Colonic mucosa (tissue), 4 donors: Measurements from ENCODE around the gene TAGLN2. TPM values are rescaled to one million over a fixed set of nuclear protein-coding genes. Genes with fewer than 3 reads are reported as not detected.

Experiments used
- DNase-seq: peaks from one replicate; pipeline ENCODE4 v3.0.0-alpha.2; 2020
- H3K27ac ChIP-seq: fragments of 200-600 bp; one replicate; pipeline ENCODE4 v1.8.0; 2021
- H3K27me3 ChIP-seq: fragments of 200-600 bp; one replicate; pipeline ENCODE4 v1.8.0; 2021
- H3K36me3 ChIP-seq: fragments of 200-600 bp; one replicate; pipeline ENCODE4 v1.8.0; 2021
- H3K4me1 ChIP-seq: fragments of 200-600 bp; one replicate; pipeline ENCODE4 v1.8.0; 2021; ENCODE audit warnings: mild to moderate bottlenecking
- H3K4me3 ChIP-seq: fragments of 200-600 bp; one replicate; pipeline ENCODE4 v1.8.0; 2021
- H3K9ac ChIP-seq, 2 donors: one replicate each; pipeline ENCODE4 v1.7.0; 2013; ENCODE audit warnings: control low read depth in 2 of 2, low read depth in 2 of 2, low read length in 2 of 2
- H3K9me3 ChIP-seq: fragments of 200-600 bp; one replicate; pipeline ENCODE4 v1.8.0; 2021
- intact Hi-C: fragments of 100-400 bp; cut with DNase I; formaldehyde crosslinking; loops from one replicate; pipeline ENCODE4 v1.14.1; 2022
- total RNA-seq, 2 donors: library from RNA; stranded (reverse); fragmentation: NEBNext Ultra II Directional in 1 of 2; extraction: Animal tissue kit (Norgen Biotek cat#: 25700) in 1 of 2; gene quantifications; one replicate each; pipeline ENCODE4 v1.2.1, GENCODE V29; 2021
- TF ChIP-seq, protein P1 (sequence below): fragments of 200-600 bp; IDR thresholded peaks from one replicate; pipeline ENCODE4 v1.8.0; 2022; ENCODE audit warnings: antibody characterized with exemption, mild to moderate bottlenecking
- donor health status: healthy.
- donor health status: DM: no; HTN: no; CAD: no.
- donor health status: DM: no; HTN: no; CAD: no.

Gene TAGLN2
- total RNA-seq, 2 donors from 2014 or later, result 354 to 515 TPM

DNA sequence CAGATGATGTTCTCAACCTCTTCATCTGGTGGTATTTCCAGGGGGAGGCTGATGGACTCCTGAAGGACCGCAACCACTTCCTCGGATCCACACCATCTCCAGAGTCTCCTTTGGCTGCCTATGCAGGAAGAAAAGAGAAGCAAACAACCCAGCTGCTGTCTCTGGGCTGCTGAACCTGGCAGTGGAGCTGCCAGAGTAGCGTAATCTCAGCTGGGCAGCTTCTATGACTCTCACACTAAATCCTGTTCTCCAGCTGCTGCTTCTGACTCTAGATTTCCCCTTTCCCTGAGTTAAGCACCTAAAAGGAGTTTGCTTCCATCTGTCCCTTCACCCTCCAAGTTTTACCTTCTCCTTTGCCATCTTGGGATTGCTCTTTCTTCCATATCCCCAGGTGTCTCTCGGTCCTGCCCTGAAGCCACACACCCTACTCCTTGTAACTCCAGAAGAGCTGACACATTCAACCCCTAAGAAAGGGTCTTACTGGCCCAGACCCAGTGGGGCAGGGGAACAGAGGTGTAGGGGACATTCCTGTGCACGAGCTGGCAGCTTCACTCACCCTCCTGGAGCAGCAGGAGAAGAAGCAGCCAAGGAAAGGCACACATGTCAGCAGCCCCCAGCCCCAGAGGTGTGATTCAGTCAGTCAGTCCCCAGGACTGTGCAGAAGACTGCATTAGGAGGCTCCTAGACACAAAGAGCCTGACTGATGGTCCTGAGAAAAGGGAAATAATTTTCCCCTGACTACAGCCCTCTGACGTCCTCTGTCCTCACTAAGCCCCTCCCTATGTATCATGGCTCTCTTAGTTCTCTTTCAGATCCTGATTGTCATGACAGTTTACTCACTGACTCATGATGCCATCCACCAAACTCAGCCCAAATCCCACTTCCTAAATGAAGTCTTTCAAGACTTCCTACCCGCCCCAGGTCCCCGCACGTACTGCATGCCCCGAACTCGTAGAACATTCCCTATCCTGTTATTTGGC, 28.5 kb upstream of the TAGLN2 start, which contains the start of gene SLAMF9:
Gene SLAMF9 (minus strand): TSS at position 702 of the 980 bp plus-strand sequence. CDS start 100 bp downstream, at position 602.
- intact Hi-C loops, result no loop called here
- DNase-seq, result no peak
- no peaks in the 10 kb centered on the region for H3K36me3 ChIP-seq

DNA sequence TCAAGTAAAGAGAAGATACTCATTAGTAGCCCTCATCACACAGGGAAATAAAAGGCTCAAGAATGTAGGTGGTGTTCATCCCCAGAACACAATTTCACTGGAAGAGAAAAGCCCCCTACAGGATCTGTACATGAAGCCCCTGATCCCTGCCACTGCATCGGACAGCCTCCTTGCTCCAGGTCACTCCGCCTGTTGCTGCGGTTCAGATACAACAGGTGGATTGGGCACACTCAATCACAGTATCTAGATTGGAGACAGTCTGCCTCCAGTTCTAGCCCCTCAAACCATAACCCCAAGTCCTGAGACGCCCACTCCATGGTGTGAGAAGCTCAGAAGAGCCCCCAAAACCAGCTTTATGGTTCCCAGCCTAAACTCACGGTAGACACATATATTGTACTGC, 27.6 kb upstream of the TAGLN2 start:
- no peak for DNase-seq
- no peak overlapping the region for H3K9ac ChIP-seq
- no peaks in the 10 kb centered on the region for H3K9me3 ChIP-seq
- no peak overlapping the region for H3K27ac ChIP-seq
- intact Hi-C loops, result no loop called here
- H3K4me3 ChIP-seq, result no peak overlapping the region
- H3K27me3 ChIP-seq, result no peaks in the 10 kb centered on the region
- TF ChIP-seq, protein P1, sequence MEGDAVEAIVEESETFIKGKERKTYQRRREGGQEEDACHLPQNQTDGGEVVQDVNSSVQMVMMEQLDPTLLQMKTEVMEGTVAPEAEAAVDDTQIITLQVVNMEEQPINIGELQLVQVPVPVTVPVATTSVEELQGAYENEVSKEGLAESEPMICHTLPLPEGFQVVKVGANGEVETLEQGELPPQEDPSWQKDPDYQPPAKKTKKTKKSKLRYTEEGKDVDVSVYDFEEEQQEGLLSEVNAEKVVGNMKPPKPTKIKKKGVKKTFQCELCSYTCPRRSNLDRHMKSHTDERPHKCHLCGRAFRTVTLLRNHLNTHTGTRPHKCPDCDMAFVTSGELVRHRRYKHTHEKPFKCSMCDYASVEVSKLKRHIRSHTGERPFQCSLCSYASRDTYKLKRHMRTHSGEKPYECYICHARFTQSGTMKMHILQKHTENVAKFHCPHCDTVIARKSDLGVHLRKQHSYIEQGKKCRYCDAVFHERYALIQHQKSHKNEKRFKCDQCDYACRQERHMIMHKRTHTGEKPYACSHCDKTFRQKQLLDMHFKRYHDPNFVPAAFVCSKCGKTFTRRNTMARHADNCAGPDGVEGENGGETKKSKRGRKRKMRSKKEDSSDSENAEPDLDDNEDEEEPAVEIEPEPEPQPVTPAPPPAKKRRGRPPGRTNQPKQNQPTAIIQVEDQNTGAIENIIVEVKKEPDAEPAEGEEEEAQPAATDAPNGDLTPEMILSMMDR, result no peak
- H3K36me3 ChIP-seq, result no peaks in the 10 kb centered on the region
- no peaks in the 10 kb centered on the region for H3K4me1 ChIP-seq

More for the DNA sequence above, 28.5 kb upstream of the TAGLN2 start, which contains the start of gene SLAMF9:
- H3K4me3 ChIP-seq, result no peak within 1 kb of the TSS
- no peaks in the 10 kb centered on the region for H3K27me3 ChIP-seq
- no peak within 1 kb of the TSS for H3K27ac ChIP-seq
- H3K9ac ChIP-seq, result no peak within 1 kb of the TSS
- no peaks in the 10 kb centered on the region for H3K4me1 ChIP-seq
- TF ChIP-seq, protein P1, result no peak
- H3K9me3 ChIP-seq, result no peaks in the 10 kb centered on the region

DNA sequence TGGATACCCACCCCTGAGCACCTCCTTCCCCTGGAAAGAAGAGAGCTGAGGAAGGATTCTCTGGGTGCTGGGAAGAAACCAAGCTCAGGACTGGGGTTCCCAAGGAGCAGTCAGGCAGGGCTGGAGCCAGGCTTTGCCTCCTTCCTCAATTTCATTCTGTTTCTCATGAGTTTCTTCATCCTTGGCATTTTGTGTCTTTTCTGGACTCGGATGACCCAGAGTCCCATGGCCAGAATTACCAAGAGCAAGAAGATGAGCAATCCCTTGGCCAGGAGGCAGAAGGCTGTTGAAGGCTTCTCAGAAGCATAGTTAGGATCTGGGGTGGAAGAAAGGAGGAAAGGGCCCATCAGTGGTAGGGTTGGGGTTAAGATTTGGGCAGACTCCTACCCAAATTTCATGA, 26.2 kb upstream of the TAGLN2 start:
- no peak overlapping the region for H3K9ac ChIP-seq
- TF ChIP-seq, protein P1, result no peak
- DNase-seq, result no peak
- H3K9me3 ChIP-seq, result no peaks in the 10 kb centered on the region
- H3K27me3 ChIP-seq, result no peaks in the 10 kb centered on the region
- no peak overlapping the region for H3K4me3 ChIP-seq
- no peak overlapping the region for H3K27ac ChIP-seq
- intact Hi-C loops, result no loop called here
- peaks cover 1% of the 10 kb centered on the region for H3K4me1 ChIP-seq
- H3K36me3 ChIP-seq, result no peaks in the 10 kb centered on the region

DNA sequence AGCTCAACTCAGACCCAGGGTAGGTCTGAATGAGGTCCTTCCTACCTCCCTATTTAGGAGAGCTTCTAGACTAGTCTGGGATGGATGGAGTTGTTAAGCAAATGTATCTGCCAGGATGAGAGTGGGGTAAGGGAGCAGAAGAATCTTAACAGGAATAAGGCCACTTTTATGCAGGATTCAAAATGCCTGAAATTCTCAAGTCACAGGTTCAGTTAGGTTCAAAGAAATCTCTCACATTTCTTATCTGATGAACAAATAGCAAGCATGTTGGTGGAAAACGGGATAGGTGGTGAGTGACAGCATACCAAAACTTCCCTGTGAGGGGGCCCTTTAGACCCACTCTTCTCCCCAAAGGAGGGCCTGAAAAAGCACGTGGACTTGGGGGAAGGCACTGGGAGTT, 25.7 kb upstream of the TAGLN2 start:
- TF ChIP-seq, protein P1, result no peak
- Histone ChIP-seq H3K4me3 (no peak overlapping the region), H3K9me3 (no peaks in the 10 kb centered on the region), H3K27me3 (no peaks in the 10 kb centered on the region), H3K36me3 (no peaks in the 10 kb centered on the region), H3K27ac (no peak overlapping the region), H3K4me1 (peaks cover 6% of the 10 kb centered on the region), H3K9ac (no peak overlapping the region)
- no peak for DNase-seq
- intact Hi-C loops, result no loop called here

DNA sequence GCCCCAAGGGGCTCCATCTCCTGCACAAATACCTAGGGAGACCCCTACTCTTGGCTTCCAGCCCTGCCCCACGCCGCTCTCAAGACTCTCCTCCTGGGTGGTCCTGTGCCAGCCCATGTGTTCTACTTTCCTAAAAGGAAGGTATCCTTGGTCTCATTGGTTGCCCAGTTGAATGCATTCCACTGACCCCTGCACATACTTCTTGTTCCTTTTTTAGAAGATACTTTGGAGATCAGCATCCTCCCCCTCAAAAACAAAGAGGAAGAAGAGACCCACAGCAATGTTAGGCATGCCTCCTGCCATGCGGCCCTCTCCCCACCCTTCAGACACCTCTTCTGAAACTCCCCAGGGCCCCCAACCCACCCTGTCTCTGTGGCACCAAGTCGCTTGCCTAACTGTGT, 24.7 kb upstream of the TAGLN2 start:
- no peaks in the 10 kb centered on the region for H3K9me3 ChIP-seq
- intact Hi-C loops, result no loop called here
- peaks cover 7% of the 10 kb centered on the region for H3K4me1 ChIP-seq
- H3K4me3 ChIP-seq, result no peak overlapping the region
- peak overlapping the region; percentile 63 for H3K27ac ChIP-seq
- H3K36me3 ChIP-seq, result no peaks in the 10 kb centered on the region
- no peak for DNase-seq
- TF ChIP-seq, protein P1, result no peak
- no peaks in the 10 kb centered on the region for H3K27me3 ChIP-seq
- no peak overlapping the region for H3K9ac ChIP-seq
